C4-2B (cell line): ENCODE measurements around the gene CTNNBL1.

ENCODE experiments used
- H3K27ac ChIP-seq: fragments of 450-650 bp; 2 replicates; pipeline ENCODE4 v1.5.1; 2017
- ZFX ChIP-seq: fragments of 450-650 bp; IDR thresholded peaks from 2 replicates; pipeline ENCODE4 v1.6.1; 2017
- TF ChIP-seq, protein P1 (sequence below): fragments of 450-650 bp; conservative IDR thresholded peaks from 2 replicates; pipeline ENCODE4 v1.5.1; 2017; ENCODE audit warnings: mild to moderate bottlenecking

CTNNBL1 gene

DNA sequence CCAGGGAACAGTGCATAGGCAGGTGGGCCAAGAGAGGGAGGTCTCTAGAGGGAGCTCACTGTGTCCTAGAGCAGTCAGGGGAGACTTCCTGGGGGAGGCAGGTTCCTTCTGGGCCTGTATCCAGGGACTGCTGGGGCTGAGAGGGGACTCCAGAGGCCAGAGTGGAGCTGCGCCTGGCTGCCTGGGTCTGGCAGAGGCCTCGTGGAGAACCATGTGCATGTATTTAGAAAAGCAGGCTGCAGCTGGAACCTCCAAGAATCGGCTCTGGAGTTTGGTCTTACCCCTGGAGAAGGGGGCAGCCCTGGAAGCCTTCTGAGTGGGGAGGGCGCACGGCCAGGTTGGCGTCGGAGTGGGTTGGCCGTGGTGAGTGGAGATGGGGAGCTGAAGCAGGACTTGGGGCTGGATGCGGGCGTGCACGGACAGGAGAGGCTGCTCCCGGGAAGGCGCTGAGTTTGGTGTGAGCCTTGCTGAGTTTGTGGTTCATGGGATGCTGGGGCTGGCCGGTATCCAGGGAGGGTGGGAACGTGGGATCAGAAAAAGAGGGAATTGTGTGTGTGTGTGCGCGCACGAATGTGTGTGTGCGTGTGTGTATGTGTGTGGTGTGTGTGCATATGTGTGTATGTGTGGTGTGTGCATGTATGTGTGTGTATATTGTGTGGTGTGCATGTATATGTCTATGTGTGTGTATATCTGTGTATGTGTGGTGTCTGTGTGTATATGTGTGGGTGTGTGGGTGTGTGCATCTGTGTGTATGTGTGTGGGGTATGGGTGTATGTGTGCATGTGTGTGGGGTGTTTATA lies 219.9 kb downstream of the CTNNBL1 start:
- TF ChIP-seq, protein P1, sequence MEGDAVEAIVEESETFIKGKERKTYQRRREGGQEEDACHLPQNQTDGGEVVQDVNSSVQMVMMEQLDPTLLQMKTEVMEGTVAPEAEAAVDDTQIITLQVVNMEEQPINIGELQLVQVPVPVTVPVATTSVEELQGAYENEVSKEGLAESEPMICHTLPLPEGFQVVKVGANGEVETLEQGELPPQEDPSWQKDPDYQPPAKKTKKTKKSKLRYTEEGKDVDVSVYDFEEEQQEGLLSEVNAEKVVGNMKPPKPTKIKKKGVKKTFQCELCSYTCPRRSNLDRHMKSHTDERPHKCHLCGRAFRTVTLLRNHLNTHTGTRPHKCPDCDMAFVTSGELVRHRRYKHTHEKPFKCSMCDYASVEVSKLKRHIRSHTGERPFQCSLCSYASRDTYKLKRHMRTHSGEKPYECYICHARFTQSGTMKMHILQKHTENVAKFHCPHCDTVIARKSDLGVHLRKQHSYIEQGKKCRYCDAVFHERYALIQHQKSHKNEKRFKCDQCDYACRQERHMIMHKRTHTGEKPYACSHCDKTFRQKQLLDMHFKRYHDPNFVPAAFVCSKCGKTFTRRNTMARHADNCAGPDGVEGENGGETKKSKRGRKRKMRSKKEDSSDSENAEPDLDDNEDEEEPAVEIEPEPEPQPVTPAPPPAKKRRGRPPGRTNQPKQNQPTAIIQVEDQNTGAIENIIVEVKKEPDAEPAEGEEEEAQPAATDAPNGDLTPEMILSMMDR = no peak
- no peak for TF ChIP-seq ZFX
- H3K27ac ChIP-seq = no peak overlapping the region

- TF ChIP-seq ZFX = no peak
- TF ChIP-seq, protein P1 = no peak
- no peak overlapping the region for H3K27ac ChIP-seq
Measured at GRCh38 chr20:37914367-37914671, 220.5 kb downstream of the CTNNBL1 start.

- no peak overlapping the region for H3K27ac ChIP-seq
- TF ChIP-seq, protein P1 = no peak
- TF ChIP-seq ZFX = no peak
Measured at GRCh38 chr20:37914672-37915433, 221.0 kb downstream of the CTNNBL1 start.

GRCh38 chr20:37915434-37915787 lies 221.6 kb downstream of the CTNNBL1 start:
- TF ChIP-seq, protein P1 = no peak
- TF ChIP-seq ZFX = no peak
- no peak overlapping the region for H3K27ac ChIP-seq

GRCh38 chr20:37915800-37916570 lies 222.2 kb downstream of the CTNNBL1 start:
- no peak for TF ChIP-seq ZFX
- TF ChIP-seq, protein P1 = no peak
- H3K27ac ChIP-seq = no peak overlapping the region

GRCh38 chr20:37917461-37917860 lies 223.6 kb downstream of the CTNNBL1 start:
- no peak overlapping the region for H3K27ac ChIP-seq
- no peak for TF ChIP-seq ZFX
- TF ChIP-seq, protein P1 = no peak

GRCh38 chr20:37918035-37918434 lies 224.2 kb downstream of the CTNNBL1 start:
- H3K27ac ChIP-seq = no peak overlapping the region
- TF ChIP-seq ZFX = no peak
- TF ChIP-seq, protein P1 = no peak
